ENCODE results near the gene HSPB3. TPM values are rescaled to one million over a fixed set of nuclear protein-coding genes. Genes with fewer than 3 reads are reported as not detected.

HSPB3 gene
- total RNA-seq, 1 experiment from 2014 or later: not detected

DNA sequence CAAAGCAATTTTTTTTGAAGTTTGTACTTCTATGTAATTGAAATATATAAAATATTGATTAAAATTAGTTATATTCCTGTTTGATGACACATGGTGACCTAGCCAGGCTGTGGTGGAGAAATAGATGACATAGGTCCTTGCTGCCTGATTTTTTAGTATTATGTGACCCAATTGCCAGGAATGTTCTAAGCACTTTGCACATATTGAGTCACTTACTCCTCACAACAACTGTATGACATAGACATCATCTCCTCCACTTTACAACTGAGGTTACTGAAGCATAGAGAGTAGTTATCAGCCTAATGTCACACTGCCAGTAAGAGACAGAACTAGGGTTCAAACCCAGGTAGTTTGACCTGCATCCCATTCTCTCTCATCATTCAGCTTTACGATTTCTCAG lies 35.8 kb downstream of the HSPB3 start:
- Histone ChIP-seq H3K9me3 (ENCODE audit: low read length) (no peaks in the 10 kb centered on the region), H3K4me2 (ENCODE audit: low read length) (no peak overlapping the region), H3K27me3 (ENCODE audit: low read length) (no peaks in the 10 kb centered on the region), H3K27ac (ENCODE audit: low read length) (no peak overlapping the region), H3F3A (ENCODE audit: low read length, unreplicated experiment) (no peaks in the 10 kb centered on the region), H2AFZ (ENCODE audit: low read length) (no peak overlapping the region), H3K79me2 (ENCODE audit: low read length) (no peaks in the 10 kb centered on the region), H4K20me1 (ENCODE audit: low read length) (no peaks in the 10 kb centered on the region), H3K9ac (ENCODE audit: low read length) (no peak overlapping the region), H3K36me3 (ENCODE audit: low read depth, low read length) (no peaks in the 10 kb centered on the region), H3K9me2 (replicated peaks; ENCODE audit: low read length) (no peaks in the 10 kb centered on the region), H3K4me3 (ENCODE audit: low read length) (no peak overlapping the region), H3K4me1 (ENCODE audit: insufficient read depth, low read length) (no peaks in the 10 kb centered on the region)
- ChIA-PET CTCF (interaction anchor here (1.1 kb wide), 1 partner anchor 376 kb away, joined by 4 read pairs; no protein-coding TSS in a partner anchor), POLR2A (ENCODE audit: unreplicated experiment) (no interaction called here)
- intact Hi-C loops (cut with micrococcal nuclease): no loop called here
- TF ChIP-seq, protein P1, sequence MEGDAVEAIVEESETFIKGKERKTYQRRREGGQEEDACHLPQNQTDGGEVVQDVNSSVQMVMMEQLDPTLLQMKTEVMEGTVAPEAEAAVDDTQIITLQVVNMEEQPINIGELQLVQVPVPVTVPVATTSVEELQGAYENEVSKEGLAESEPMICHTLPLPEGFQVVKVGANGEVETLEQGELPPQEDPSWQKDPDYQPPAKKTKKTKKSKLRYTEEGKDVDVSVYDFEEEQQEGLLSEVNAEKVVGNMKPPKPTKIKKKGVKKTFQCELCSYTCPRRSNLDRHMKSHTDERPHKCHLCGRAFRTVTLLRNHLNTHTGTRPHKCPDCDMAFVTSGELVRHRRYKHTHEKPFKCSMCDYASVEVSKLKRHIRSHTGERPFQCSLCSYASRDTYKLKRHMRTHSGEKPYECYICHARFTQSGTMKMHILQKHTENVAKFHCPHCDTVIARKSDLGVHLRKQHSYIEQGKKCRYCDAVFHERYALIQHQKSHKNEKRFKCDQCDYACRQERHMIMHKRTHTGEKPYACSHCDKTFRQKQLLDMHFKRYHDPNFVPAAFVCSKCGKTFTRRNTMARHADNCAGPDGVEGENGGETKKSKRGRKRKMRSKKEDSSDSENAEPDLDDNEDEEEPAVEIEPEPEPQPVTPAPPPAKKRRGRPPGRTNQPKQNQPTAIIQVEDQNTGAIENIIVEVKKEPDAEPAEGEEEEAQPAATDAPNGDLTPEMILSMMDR (conservative IDR thresholded peaks at IDR 0.05; ENCODE audit: low read depth, low read length): no peak
- no peak for TF ChIP-seq EZH2phosphoT487 (IDR thresholded peaks at IDR 0.05; ENCODE audit: borderline replicate concordance, low read length)
- no peak for TF ChIP-seq EZH2 (IDR thresholded peaks at IDR 0.05; ENCODE audit: low read length, unreplicated experiment)
- ATAC-seq: no peak
- peak; percentile 13 for DNase-seq
- BruUV-seq (replicated peaks): no TSS peak

DNA sequence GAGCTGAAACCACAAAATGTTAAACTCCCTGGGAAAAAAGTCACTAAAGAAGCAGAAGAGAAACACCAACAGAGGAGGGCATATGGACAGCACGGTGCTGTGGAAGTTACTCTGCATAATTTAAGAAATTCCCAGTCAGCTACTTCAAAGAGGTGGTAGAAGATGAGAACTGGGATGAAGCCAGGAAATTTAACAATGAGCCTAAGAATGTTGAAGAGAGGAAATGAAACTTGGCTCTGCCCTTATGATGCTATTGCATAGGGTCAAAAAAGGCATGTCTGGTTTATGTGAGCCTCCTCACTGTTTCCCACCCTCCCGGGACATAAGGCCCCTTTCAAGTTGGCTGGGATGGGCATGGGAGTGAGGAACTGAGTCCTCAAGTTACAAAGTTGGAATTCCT lies 36.7 kb downstream of the HSPB3 start:
- Histone ChIP-seq H3F3A (ENCODE audit: low read length, unreplicated experiment) (no peaks in the 10 kb centered on the region), H2AFZ (ENCODE audit: low read length) (no peak overlapping the region), H3K4me3 (ENCODE audit: low read length) (no peak overlapping the region), H3K9me2 (replicated peaks; ENCODE audit: low read length) (no peaks in the 10 kb centered on the region), H3K4me1 (ENCODE audit: insufficient read depth, low read length) (no peaks in the 10 kb centered on the region), H3K27ac (ENCODE audit: low read length) (no peak overlapping the region), H3K79me2 (ENCODE audit: low read length) (no peaks in the 10 kb centered on the region), H3K27me3 (ENCODE audit: low read length) (no peaks in the 10 kb centered on the region), H3K4me2 (ENCODE audit: low read length) (no peak overlapping the region), H3K9me3 (ENCODE audit: low read length) (no peaks in the 10 kb centered on the region), H4K20me1 (ENCODE audit: low read length) (no peaks in the 10 kb centered on the region), H3K36me3 (ENCODE audit: low read depth, low read length) (no peaks in the 10 kb centered on the region), H3K9ac (ENCODE audit: low read length) (no peak overlapping the region)
- DNase-seq (no peak), ATAC-seq (no peak)
- BruUV-seq (replicated peaks): no TSS peak
- intact Hi-C loops (cut with micrococcal nuclease): no loop called here
- POLR2A ChIA-PET (ENCODE audit: unreplicated experiment): no interaction called here
- CTCF ChIA-PET: interaction anchor here (1.1 kb wide), 1 partner anchor 375 kb away, joined by 4 read pairs; no protein-coding TSS in a partner anchor
- TF ChIP-seq EZH2 (IDR thresholded peaks at IDR 0.05; ENCODE audit: low read length, unreplicated experiment) (no peak), EZH2phosphoT487 (IDR thresholded peaks at IDR 0.05; ENCODE audit: borderline replicate concordance, low read length) (no peak)

DNA sequence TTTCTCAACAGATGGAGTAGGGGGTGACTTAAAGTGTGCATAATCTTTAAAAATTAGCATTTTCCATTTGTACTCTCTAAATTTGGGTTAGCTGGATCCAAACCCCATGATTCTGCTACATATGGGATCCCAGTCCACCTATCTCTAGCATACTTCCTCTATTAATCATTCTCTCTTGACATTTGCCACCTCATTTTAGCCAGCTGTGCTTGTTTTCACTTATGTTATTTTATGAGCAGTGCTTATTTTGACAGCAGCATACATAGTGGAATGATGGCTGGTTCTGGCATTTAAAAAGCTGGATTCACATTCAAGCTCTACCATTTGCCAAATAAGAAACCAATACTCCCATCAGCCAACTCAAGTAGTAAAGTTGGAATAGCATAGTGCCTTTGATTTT lies 39.5 kb downstream of the HSPB3 start:
- ChIA-PET CTCF (no interaction called here), POLR2A (ENCODE audit: unreplicated experiment) (no interaction called here)
- H3K4me1 ChIP-seq (ENCODE audit: insufficient read depth, low read length): no peaks in the 10 kb centered on the region
- H3K9me3 ChIP-seq (ENCODE audit: low read length): no peaks in the 10 kb centered on the region
- no peak overlapping the region for H3K27ac ChIP-seq (ENCODE audit: low read length)
- intact Hi-C loops (cut with micrococcal nuclease): no loop called here
- DNase-seq (no peak), ATAC-seq (no peak)
- H3K79me2 ChIP-seq (ENCODE audit: low read length): no peaks in the 10 kb centered on the region
- H3K27me3 ChIP-seq (ENCODE audit: low read length): no peaks in the 10 kb centered on the region
- no TSS peak for BruUV-seq (replicated peaks)
- H3F3A ChIP-seq (ENCODE audit: low read length, unreplicated experiment): no peaks in the 10 kb centered on the region
- H3K9ac ChIP-seq (ENCODE audit: low read length): no peak overlapping the region
- no peak overlapping the region for H3K4me2 ChIP-seq (ENCODE audit: low read length)
- H3K9me2 ChIP-seq (replicated peaks; ENCODE audit: low read length): no peaks in the 10 kb centered on the region
- no peaks in the 10 kb centered on the region for H4K20me1 ChIP-seq (ENCODE audit: low read length)
- H3K36me3 ChIP-seq (ENCODE audit: low read depth, low read length): no peaks in the 10 kb centered on the region
- no peak overlapping the region for H2AFZ ChIP-seq (ENCODE audit: low read length)
- TF ChIP-seq EZH2 (IDR thresholded peaks at IDR 0.05; ENCODE audit: low read length, unreplicated experiment) (no peak), EZH2phosphoT487 (IDR thresholded peaks at IDR 0.05; ENCODE audit: borderline replicate concordance, low read length) (no peak)
- TF ChIP-seq, protein P1 (conservative IDR thresholded peaks at IDR 0.05; ENCODE audit: low read depth, low read length): no peak
- H3K4me3 ChIP-seq (ENCODE audit: low read length): no peak overlapping the region

Other genes starting within 250 kb of the HSPB3 start
- 6.0 and 6.9 TPM in 2 replicates for gene ARL15, start 145.1 kb upstream of the HSPB3 start, total RNA-seq (2014; rRNA removed)
- 14.3 and 16.5 TPM in 2 replicates for gene SNX18, start 62.1 kb downstream of the HSPB3 start, total RNA-seq (2014; rRNA removed)